Transverse colon (tissue), 4 donors: ENCODE measurements around the gene DDX42. TPM values are rescaled to one million over a fixed set of nuclear protein-coding genes. Genes with fewer than 3 reads are reported as not detected.
"Not testable (repeated sequence)": the region's sequence is repeated elsewhere in the genome, so short reads cannot be mapped to it uniquely, and the experiment has no call there.

ENCODE experiments used
- DNase-seq: peaks from one replicate; pipeline ENCODE4 v3.0.0-alpha.2; 2019
- H3K27ac ChIP-seq, 4 donors: fragments of 200-600 bp; sonication (generic); 2 replicates each; pipeline ENCODE4 v1.5.1; 2016 to 2018; ENCODE audit warnings: inconsistent platforms in 4 of 4
- H3K27me3 ChIP-seq: fragments of 200-600 bp; sonication (generic); 2 replicates; pipeline ENCODE4 v1.5.1; 2017; ENCODE audit warnings: inconsistent platforms
- H3K36me3 ChIP-seq, 4 donors: fragments of 200-600 bp; sonication (generic); 2 replicates each; pipeline ENCODE4 v1.5.1; 2017 to 2019; ENCODE audit warnings: inconsistent platforms in 4 of 4
- H3K4me1 ChIP-seq, 4 donors: fragments of 200-600 bp; sonication (generic); 2 replicates each; pipeline ENCODE4 v1.5.1; 2017 to 2020; ENCODE audit warnings: inconsistent platforms in 4 of 4
- H3K4me3 ChIP-seq, 4 donors: fragments of 200-600 bp; sonication (generic); 1 replicate in 1 of 4; 2 replicates in 3 of 4; pipeline versions ENCODE4 v1.5.1 to v1.6.1; 2017 to 2019; ENCODE audit warnings: inconsistent platforms in 4 of 4
- H3K9me3 ChIP-seq, 2 donors: fragments of 200-600 bp; sonication (generic); 2 replicates each; pipeline ENCODE4 v1.5.1; 2017 to 2019; ENCODE audit warnings: inconsistent platforms in 2 of 2
- CTCF ChIP-seq, 5 experiments: fragments of 200-600 bp in 3 of 5; fragments of 450-650 bp in 2 of 5; sonication (generic) in 3 of 5; IDR thresholded peaks; 1 replicate in 2 of 5; 2 replicates in 3 of 5; pipeline ENCODE4 v1.5.1; 2016 to 2017; ENCODE audit warnings: antibody characterized with exemption in 5 of 5, inconsistent platforms in 3 of 5, mild to moderate bottlenecking in 2 of 5, moderate library complexity in 1 of 5
- EP300 ChIP-seq: sonication (generic); formaldehyde crosslinking; IDR thresholded peaks from one replicate; pipeline ENCODE4 v1.6.1; 2017; ENCODE audit warnings: antibody characterized with exemption, low read depth
- POLR2A ChIP-seq: fragments of 450-650 bp; IDR thresholded peaks from one replicate; pipeline ENCODE4 v1.6.1; 2016; ENCODE audit warnings: antibody characterized with exemption, mild to moderate bottlenecking, moderate library complexity
- POLR2AphosphoS5 ChIP-seq, 3 donors: sonication (generic); formaldehyde crosslinking; IDR thresholded peaks; one replicate each; pipeline ENCODE4 v1.6.1; 2016; ENCODE audit warnings: antibody characterized with exemption in 3 of 3
- WGBS, 2 donors: methylation state at CpG; one replicate each; pipeline ENCODE4 v1.1.5; 2018; ENCODE audit warnings: low coverage in 1 of 2; 5-methylcytosine and 5-hydroxymethylcytosine counted together
- in situ Hi-C, 4 donors: fragments of 200-750 bp; cut with MboI; loops; one replicate each; pipeline versions ENCODE4 v1.15.0 to v1.15.1; 2017; ENCODE audit warnings: low sequenced_read_pairs in 3 of 4, low pct_ligation_motif_present in 1 of 4, low pct_unique_long_range_greater_than_20kb in 1 of 4
- intact Hi-C: fragments of 100-400 bp; cut with DNase I; formaldehyde crosslinking; loops from one replicate; pipeline ENCODE4 v1.15.1; 2023; ENCODE audit warnings: low total_unique reads
- total RNA-seq, 4 donors: library from RNA; depleted of rRNA; stranded (reverse); fragments of >200 nt; gene quantifications; one replicate each; pipeline ENCODE4 v1.1.0, GENCODE V29; 2016

The DDX42 gene
- total RNA-seq, 4 donors from 2014 or later: 71.8 to 129 (median 99.4) TPM

DNA sequence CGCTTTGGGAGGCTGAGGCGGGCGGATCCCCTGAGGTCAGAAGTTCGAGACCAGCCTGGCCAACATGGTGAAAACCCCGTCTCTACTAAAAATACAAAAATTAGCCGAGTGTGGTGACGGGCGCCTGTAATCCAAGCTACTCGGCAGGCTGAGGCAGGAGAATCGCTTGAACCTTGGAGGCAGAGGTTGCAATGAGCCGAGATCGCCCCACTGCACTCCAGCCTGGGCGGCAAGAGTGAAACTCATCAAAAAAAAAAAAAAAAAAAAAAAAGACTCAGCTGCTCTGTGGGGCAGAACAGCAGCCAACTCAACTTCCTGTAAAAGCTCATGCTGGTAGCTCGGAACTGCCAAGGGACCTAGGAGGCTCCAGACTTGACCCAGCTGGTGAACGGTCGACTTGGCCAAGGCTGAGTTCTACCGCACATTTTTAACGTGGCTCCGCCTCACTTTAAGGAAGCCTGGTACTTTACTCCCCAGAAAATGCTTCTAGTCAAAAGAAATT is 69.5 kb downstream of the DDX42 start:
- in situ Hi-C loops, H3K36me3 ChIP-seq, H3K9me3 ChIP-seq, H3K27me3 ChIP-seq: not testable (repeated sequence)
- peak in 1 of 3 donors; percentile 9 for TF ChIP-seq POLR2AphosphoS5 (IDR thresholded peaks at IDR 0.05)
- intact Hi-C loops: loop anchor here (10.0 kb wide), 1 partner anchor 69 kb away; the partner anchor contains the start of genes CCDC47 and DDX42
- peak; percentile 45 for DNase-seq
- WGBS, 2 donors: 8% methylated on average over 19 of the region's 19 CpGs; no CpG with 5 or more reads in 1 of the 2 donors
- H3K4me3 ChIP-seq: peak overlapping the region; percentile 9 to 99 (median 90)
- peaks cover 20 to 41% (median 39%) of the 10 kb centered on the region in 4 donors for H3K4me1 ChIP-seq
- H3K27ac ChIP-seq: peak overlapping the region; percentile 96 to 99 (median 97)

DNA sequence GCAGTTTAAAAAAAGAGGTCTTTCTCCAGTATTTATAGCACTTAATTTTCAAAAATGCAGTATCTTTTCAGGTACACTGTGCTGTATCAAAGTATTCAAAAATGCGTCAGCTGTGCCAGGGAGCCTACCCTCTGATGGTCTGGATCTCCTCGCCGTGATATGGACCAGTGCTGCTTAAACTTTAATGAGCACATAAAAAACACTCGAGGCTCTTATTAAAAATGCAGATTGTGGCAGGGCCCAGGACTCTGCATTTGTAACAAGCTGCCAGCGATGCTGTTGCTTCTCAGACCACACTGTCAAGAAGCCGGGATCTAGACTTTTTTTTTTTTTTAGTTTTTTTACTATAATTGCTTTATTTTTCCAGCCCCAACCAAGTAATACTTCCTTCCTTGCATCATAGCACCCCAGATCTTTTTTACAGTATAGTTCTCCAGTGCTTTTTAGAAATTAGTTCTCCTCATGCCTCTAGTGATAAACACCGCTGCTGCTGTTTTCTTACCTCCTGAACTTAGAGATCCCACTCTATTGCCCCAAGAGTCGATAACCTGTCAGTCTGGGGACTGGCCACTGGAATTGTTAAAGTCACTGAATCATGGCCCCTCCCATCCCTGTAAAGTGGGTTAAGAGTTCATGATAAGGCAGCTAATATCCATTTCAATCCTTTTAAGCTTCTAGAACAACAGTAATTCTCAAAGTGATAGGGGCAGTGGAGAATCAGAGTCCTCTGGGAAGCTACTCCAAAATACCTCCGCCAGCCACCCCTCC is 70.1 kb downstream of the DDX42 start:
- intact Hi-C loops (loop anchor here (10.0 kb wide), 1 partner anchor 69 kb away; the partner anchor contains the start of genes CCDC47 and DDX42), in situ Hi-C loops (no loop called here)
- 65 to 72% methylated on average over 8 to 9 of the region's 9 CpGs for WGBS, 2 donors
- peak overlapping the region; percentile 96 to 99 (median 97) for H3K27ac ChIP-seq
- peak overlapping the region in 2 of 4 donors; percentile 86 to 99 for H3K4me3 ChIP-seq
- H3K27me3 ChIP-seq: no peaks in the 10 kb centered on the region
- peaks cover 20 to 39% (median 38%) of the 10 kb centered on the region in 4 donors for H3K4me1 ChIP-seq
- TF ChIP-seq POLR2A: no peak
- TF ChIP-seq POLR2AphosphoS5 (IDR thresholded peaks at IDR 0.05): peak in 1 of 3 donors; percentile 59
- no peak for TF ChIP-seq CTCF (IDR thresholded peaks at IDR 0.05)
- no peaks in the 10 kb centered on the region for H3K9me3 ChIP-seq
- DNase-seq: no peak
- no peaks in the 10 kb centered on the region for H3K36me3 ChIP-seq

DNA sequence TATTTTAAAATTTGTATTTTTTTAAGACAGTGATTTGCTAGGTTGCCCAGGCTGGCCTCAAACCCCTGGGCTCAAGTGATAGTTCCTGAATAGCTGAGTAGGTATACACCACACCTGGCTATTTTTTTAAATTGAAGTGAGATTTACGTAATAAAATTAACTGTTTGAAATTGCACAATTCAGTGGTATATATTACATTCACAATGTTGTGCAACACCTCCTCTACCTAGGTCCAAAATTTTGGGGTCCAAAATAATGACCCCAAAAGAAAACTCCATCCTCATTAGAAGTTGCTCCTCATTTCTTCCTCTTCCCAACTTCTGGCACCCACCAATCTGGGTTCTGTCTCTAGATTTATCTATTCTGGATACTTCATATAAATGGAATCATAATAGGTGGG is 71.5 kb downstream of the DDX42 start:
- no peak overlapping the region for H3K27ac ChIP-seq
- H3K4me3 ChIP-seq: no peak overlapping the region
- no peaks in the 10 kb centered on the region for H3K9me3 ChIP-seq
- intact Hi-C loops: loop anchor here (10.0 kb wide), 1 partner anchor 71 kb away; the partner anchor contains the start of genes CCDC47 and DDX42
- 3 to 25% methylated on average over 1 of the region's 1 CpG for WGBS, 2 donors
- in situ Hi-C loops: no loop called here
- no peak for DNase-seq
- no peaks in the 10 kb centered on the region for H3K27me3 ChIP-seq
- H3K36me3 ChIP-seq: no peaks in the 10 kb centered on the region
- TF ChIP-seq POLR2A (no peak), CTCF (IDR thresholded peaks at IDR 0.05) (no peak), POLR2AphosphoS5 (IDR thresholded peaks at IDR 0.05) (no peak), EP300 (no peak)
- H3K4me1 ChIP-seq: peaks cover 10 to 28% (median 23%) of the 10 kb centered on the region in 4 donors

DNA sequence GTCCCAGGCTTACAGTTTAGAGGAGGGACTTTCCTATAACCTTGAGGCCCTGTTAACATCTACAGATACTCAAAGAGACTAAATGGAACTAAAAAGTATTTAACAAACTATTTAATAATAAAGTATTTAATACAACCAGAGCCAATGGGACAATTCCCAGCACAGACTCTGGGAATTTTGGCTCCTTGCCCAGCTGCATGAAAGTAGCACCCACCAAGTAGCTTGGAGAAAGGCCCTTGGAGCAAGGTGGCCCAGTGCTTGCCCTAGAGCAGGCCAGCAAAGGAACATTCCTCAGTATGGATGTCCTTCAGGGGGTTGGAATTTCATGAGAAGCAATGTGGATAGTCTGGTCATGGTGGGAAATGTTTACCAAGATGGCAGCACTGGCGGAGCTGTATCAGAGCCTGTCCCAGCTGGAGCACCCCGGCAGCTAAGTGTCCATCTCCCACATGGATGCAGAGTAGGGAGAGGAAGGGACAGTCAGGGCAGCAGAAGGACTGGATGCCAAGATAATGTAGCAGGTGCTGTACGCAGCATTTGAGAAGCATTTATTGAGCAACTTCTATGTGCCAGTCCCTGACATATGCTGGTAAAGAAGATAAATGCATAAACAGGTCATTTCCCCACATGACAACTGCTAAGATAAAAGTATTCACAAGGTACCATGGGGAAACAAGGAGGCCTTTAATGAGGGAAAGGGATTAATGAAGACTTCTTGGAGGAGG is 73.7 kb downstream of the DDX42 start:
- Histone ChIP-seq H3K4me1 (peaks cover 0 to 17% (median 12%) of the 10 kb centered on the region in 4 donors), H3K36me3 (no peaks in the 10 kb centered on the region), H3K9me3 (no peaks in the 10 kb centered on the region), H3K27me3 (no peaks in the 10 kb centered on the region), H3K4me3 (no peak overlapping the region), H3K27ac (no peak overlapping the region)
- intact Hi-C loops (loop anchor here (10.0 kb wide), 1 partner anchor 73 kb away; the partner anchor contains the start of genes CCDC47 and DDX42), in situ Hi-C loops (no loop called here)
- no peak for DNase-seq
- no peak for TF ChIP-seq CTCF (IDR thresholded peaks at IDR 0.05)
- TF ChIP-seq EP300: no peak
- no peak for TF ChIP-seq POLR2A
- TF ChIP-seq POLR2AphosphoS5 (IDR thresholded peaks at IDR 0.05): no peak
- WGBS, 2 donors: 59% methylated on average over 3 of the region's 3 CpGs; no CpG with 5 or more reads in 1 of the 2 donors
